ENCODE data around the gene MRO.

GRCh38 chr18:50745945-50746344, 73.9 kb downstream of the MRO start:
- TF ChIP-seq CTCF (IDR thresholded peaks at IDR 0.05) (no peak), POLR2A (IDR thresholded peaks at IDR 0.05) (no peak)

Measured in thyroid gland (tissue), 4 donors.